ENCODE data around the gene SLC5A3.

SLC5A3 gene

DNA sequence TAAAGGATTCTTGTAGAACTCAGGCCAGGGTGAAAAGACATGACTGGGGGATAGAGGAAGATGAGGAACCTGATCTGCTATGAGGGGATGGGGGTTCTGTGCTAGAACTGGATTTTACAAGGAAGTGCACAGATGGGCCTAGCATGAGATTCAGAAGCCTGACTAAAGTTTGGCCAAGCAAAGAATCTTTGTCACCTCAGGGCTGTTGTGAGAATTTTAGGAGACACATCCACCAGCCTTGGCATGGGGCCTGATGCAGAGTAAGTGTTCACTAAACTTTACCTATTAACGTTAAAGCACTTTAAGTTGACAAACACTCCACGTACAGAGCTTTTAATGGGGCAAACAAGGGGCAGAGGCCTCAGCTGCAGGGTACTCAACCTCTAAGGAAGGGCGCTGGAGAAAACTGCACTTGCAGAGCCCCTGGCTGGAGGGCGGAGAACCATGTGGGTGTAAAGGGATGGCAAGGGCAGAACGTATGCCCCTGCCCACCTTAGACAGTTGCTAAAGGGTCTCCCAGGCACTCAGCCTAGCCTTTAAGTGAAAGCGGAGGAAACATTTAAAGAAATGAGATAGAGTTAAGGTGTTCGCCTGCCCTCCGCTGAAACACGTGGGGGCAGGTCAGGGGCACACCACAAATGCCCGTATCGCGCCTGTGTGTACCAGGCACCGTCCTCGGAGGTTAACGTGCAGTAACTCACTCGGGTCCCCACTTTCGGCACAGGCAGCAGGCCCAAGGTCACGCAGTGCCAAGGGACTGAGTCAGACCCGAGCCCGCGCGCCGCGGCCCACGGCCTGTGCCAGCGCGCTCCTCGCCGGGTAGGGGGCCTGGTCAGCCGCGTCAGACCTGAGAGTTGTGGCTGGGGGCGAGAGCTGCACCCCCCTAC is 990 bp upstream of the SLC5A3 start:
- DNase-seq, result no peak

GRCh38 chr21:34073749-34074282 is 438 bp downstream of the SLC5A3 start:
- peak; percentile 36 for DNase-seq

GRCh38 chr21:34074283-34075090 is 1.1 kb downstream of the SLC5A3 start:
- no peak for DNase-seq

- no peak for DNase-seq
Measured at GRCh38 chr21:34075091-34075425, 1.7 kb downstream of the SLC5A3 start.

GRCh38 chr21:34075760-34076660 is 2.6 kb downstream of the SLC5A3 start:
- DNase-seq, result no peak

DNA sequence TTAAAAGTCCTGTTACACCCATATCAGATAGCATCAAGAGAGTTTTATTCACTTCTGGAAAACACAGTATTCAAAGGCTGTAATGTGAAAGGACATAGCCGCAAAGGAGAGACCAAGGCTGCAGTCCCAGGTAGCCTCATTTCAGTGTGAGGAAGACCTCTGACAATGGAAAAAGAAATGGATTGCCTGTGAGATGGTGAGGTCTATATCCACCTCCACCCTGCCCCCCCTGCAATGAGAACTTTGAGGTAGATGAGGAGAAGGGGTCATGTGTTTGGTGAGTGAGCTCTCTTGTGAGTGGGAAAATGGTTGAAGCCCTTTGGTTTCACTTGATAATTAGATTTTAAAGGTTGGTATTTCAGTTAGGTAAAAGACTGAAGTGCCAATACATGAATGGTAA is 3.5 kb downstream of the SLC5A3 start:
- DNase-seq, result no peak

- DNase-seq, result no peak
Measured at GRCh38 chr21:34077888-34078287, 4.5 kb downstream of the SLC5A3 start.

DNA sequence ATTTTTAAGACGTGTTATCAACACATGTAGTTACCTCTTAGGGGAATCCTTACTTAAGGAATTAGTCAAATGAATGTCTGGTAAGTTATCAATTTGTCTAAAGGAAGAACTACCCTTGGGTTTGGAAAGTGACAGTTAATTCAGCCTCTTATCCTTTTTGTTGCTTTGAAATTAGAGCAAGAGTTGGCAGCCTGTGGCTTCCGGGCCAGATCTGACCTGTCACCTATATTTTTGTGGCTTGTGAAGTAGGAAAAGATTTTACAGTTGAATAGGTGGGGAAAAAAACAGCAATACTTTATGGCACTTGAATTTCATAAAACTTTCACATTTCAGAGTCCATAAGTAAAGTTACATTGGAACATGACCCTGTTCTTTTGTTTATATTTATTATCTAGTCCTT is 5.5 kb downstream of the SLC5A3 start:
- no peak for DNase-seq

- DNase-seq, result no peak
Measured at GRCh38 chr21:34080710-34081109, 7.3 kb downstream of the SLC5A3 start.

DNA sequence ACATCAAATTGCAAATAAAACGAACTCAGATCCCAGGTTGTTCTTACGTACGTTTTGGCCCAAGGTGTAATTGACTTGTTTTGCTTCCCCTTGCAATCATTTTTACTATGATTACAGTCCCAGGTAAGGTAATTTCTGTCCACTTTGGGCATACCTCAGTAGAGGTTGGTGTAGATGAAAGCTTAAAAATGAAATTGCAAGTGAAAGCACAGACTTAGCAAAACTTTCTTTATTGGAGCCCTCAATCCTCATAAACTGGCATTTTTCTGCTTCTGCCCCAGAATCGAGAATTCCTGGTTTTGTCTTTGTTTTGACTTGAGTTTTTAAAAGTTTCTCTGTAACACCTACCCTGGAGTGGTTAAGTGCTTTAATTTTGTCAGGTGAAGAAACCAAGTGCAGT is 9.4 kb downstream of the SLC5A3 start:
- DNase-seq, result no peak

- no peak for DNase-seq
Measured at GRCh38 chr21:34083357-34083756, 10.0 kb downstream of the SLC5A3 start.

DNA sequence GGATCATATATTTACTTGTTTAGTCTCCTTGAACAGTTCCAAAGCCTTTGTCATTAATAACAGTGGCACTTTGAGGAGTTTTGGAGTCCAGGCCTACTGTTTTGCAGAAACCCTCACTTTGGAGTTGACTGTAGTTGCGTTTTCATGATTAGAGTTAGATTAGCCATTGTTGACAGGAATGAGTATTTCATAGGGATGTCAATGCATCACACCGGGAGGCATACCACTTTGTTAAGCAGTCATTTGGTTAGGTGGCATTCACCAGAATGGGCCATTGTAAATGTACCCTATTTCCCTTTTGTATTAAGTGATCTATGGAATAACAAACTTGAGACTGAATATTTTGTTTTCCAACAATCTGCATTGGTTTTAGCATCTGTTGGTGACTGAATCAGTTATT is 11.8 kb downstream of the SLC5A3 start:
- DNase-seq, result no peak

GRCh38 chr21:34086887-34087306 is 13.5 kb downstream of the SLC5A3 start:
- DNase-seq, result no peak

DNA sequence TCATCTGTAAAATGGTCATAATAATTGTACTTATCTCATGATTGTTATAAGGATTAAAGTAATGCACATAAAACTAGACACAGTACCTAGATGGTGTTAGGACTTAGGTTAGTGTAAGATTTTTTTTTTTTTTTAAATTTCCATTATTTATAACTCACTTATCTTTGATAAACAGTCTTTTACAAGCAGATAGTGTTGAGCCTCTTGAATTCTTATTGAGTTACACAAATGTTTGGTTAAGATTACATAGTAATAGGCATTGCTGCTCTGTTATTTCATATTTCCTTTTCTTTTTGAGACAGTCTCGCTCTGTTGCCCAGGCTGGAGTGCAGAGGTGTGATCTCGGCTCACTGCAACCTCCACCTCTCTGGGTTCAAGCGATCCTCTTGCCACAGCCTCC is 15.4 kb downstream of the SLC5A3 start:
- DNase-seq, result no peak

- DNase-seq, result no peak
Measured at GRCh38 chr21:34091032-34091431, 17.7 kb downstream of the SLC5A3 start.

DNA sequence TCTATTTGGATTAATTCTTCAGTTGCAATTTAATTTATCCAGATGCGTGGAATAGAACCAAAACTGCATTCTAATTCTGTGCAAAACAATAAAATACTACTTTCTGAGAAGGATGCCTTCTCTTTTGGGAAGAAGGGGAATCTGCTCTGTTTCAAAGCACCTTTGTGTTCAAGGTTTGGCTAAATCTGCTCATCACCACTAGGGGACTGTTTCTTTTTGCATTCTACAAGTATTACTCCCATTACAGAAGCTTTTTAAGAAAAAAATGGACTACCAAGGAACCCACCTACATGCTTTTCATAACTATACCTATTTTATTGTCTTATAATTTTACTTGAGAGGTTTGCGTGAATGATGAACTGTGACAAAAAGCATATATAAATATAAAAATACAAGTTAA is 18.2 kb downstream of the SLC5A3 start:
- DNase-seq, result no peak

DNA sequence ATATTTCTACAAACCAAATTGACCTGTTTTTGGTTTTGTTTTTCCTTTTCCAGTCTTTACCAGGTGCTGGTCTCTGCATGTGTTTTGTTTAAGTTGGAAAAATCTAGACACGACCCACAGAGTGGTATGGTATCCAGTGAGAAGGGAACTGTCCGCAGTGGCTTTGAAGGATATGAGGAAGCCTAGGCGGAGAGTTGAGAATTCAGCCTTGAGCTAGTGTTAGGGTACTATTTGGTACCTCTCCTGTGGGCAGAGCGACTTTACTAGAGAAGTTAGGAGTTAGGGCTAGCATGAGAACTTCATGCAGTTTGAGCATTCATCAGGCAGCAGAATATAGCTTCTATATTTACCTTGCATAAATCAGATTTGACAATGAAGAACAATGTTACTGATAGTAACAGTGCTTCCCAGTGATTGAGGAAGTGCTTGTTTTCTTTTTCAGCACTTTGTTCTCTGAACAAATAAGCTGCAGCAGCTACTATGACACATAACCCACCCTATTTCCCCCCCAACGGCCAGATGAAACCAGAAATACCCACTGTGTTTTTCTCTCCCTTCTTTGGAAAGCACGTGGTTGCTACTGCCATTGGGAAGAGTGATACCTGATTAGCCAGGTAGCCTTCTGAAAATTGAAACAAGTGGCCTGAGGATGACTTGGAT is 19.0 kb downstream of the SLC5A3 start:
- no peak for DNase-seq

DNA sequence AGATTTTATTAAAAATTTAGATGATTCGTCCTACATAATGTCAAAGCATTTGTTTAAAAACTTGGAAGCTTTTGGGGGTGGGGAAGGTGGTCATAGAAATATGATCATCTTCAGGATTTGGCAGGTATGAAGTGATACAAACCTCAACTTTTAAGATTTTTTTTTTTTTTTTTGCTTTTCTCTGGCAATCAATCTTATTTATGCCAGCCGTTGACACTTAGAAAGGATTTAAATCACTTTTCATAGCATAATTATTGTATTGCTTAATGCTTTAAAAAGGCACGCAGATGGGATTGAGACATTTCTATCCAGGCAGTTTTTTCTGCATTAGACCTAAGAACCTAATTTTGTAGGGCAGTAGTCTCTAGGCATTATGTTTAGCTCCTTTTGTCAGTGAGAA is 19.7 kb downstream of the SLC5A3 start:
- no peak for DNase-seq

DNA sequence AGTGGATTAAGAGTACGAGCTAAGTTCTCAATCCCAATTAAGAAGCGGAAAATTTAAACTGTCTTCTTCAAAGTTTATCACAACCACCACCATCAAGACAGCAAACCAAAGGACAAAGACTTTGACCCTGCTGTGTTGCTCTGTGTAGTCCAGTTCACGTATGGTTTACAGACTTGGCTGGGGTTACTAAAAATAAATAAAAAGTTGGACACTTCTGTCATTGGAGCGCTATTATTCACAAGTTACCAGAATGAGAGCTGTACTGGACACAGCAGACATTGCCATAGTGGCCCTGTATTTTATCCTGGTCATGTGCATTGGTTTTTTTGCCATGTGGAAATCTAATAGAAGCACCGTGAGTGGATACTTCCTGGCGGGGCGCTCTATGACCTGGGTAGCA is 21.6 kb downstream of the SLC5A3 start:
- no peak for DNase-seq

- DNase-seq, result no peak
Measured at GRCh38 chr21:34097442-34097841, 24.1 kb downstream of the SLC5A3 start.

DNA sequence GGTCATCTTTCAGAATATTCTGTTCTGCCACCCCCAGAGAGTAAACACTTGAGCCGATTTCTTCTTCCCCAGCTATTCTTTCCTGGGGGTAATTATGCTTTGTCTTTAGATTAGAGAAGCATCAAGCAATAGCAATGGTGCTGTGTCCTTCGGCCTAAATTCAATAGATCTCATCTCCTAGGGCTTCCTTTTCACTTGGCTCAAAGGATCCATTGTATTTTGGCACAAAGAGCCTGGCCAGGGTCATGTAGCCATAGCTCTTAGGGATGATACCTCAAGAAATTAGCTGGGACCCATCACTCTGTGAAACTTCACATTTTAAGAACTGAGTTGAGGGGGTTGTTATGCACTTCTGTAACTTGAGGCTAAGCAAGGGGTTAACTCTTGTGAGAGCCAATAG is 27.0 kb downstream of the SLC5A3 start:
- DNase-seq, result no peak

- DNase-seq, result no peak
Measured at GRCh38 chr21:34100790-34101189, 27.4 kb downstream of the SLC5A3 start.
